ENCODE results near the gene CLRN3. TPM values are rescaled to one million over a fixed set of nuclear protein-coding genes. Genes with fewer than 3 reads are reported as not detected.

Gene CLRN3
- total and polyA plus RNA-seq, 12 donors: 0.29 to 0.61 (median 0.39) TPM; not detected in 9

DNA sequence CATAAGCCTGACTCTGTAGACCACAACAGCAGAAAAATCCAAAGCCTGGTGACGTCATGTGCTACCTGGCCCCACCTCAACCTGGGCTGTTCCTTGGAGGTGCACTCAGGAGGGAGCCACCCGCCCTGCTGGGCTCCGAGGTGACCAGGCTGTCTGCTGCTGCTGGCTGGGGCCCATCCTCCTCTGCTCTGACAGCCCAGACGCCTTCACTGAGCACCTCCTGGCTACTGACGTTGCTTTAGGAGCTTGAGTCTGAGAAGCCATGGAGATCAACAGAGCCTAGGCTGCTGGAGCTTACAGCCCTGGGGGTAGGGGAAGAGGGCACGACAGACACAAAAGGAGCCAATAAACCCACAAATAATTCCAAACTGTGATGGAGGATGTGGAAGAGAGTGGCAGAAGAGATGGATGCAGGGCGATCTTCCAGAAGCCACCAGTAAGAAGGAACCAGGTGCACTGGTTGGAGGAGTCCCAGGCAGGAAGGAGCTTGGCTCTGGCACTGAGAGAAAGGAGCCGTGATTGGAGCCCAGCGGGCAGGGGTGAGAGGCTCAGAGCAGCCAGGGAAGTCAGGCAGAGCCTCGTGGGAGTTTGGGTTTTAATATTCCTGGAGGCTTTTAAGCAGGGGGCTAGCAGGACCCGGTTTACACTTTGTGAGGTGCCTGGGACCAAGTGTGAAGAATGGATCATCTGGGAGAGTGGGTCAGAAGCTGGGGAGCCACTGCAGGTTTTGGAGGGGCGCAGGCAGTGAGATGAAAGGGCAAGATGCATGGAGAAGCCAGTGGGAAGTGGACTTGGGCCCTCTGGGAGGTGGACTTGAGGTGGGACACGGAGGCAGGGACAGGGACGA lies 12.5 kb upstream of the CLRN3 start:
- 85 to 89% (median 88%) methylated on average over 10 to 14 of the region's 14 CpGs for WGBS, 4 donors
- intact Hi-C loops (cut with DNase I): loop anchor here (5.0 kb wide), 1 partner anchor 162 kb away; no protein-coding TSS in a partner anchor
- DNase-seq: peak in 3 of 7 donors; percentile 11 to 37 (median 20)
- Histone ChIP-seq H3K4me3 (no peak overlapping the region), H3K27me3 (no peaks in the 10 kb centered on the region), H3K27ac (no peak overlapping the region), H3K4me1 (replicated peaks in 1 of 2) (peaks cover 22 to 26% of the 10 kb centered on the region in 2 donors), H3K9me3 (replicated peaks in 1 of 3) (no peaks in the 10 kb centered on the region), H3K36me3 (replicated peaks in 1 of 2) (no peaks in the 10 kb centered on the region)
- TF ChIP-seq, protein P1, sequence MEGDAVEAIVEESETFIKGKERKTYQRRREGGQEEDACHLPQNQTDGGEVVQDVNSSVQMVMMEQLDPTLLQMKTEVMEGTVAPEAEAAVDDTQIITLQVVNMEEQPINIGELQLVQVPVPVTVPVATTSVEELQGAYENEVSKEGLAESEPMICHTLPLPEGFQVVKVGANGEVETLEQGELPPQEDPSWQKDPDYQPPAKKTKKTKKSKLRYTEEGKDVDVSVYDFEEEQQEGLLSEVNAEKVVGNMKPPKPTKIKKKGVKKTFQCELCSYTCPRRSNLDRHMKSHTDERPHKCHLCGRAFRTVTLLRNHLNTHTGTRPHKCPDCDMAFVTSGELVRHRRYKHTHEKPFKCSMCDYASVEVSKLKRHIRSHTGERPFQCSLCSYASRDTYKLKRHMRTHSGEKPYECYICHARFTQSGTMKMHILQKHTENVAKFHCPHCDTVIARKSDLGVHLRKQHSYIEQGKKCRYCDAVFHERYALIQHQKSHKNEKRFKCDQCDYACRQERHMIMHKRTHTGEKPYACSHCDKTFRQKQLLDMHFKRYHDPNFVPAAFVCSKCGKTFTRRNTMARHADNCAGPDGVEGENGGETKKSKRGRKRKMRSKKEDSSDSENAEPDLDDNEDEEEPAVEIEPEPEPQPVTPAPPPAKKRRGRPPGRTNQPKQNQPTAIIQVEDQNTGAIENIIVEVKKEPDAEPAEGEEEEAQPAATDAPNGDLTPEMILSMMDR (IDR thresholded peaks at IDR 0.05): no peak
- TF ChIP-seq POLR2A (IDR thresholded peaks at IDR 0.05): no peak

- peak in 1 of 7 donors; percentile 8 for DNase-seq
- TF ChIP-seq, protein P1 (IDR thresholded peaks at IDR 0.05): no peak
- TF ChIP-seq POLR2A (IDR thresholded peaks at IDR 0.05): no peak
- intact Hi-C loops (cut with DNase I): no loop called here
- Histone ChIP-seq H3K27ac (no peak overlapping the region), H3K27me3 (no peaks in the 10 kb centered on the region), H3K4me3 (no peak overlapping the region), H3K36me3 (replicated peaks in 1 of 2) (no peaks in the 10 kb centered on the region), H3K9me3 (replicated peaks in 1 of 3) (no peaks in the 10 kb centered on the region), H3K4me1 (replicated peaks in 1 of 2) (peaks cover 16 to 18% of the 10 kb centered on the region in 2 donors)
- 91 to 92% (median 91%) methylated on average over 5 of the region's 5 CpGs for WGBS, 4 donors
These were observed 11.7 kb upstream of the CLRN3 start for GRCh38 chr10:127904311-127905000.

DNA sequence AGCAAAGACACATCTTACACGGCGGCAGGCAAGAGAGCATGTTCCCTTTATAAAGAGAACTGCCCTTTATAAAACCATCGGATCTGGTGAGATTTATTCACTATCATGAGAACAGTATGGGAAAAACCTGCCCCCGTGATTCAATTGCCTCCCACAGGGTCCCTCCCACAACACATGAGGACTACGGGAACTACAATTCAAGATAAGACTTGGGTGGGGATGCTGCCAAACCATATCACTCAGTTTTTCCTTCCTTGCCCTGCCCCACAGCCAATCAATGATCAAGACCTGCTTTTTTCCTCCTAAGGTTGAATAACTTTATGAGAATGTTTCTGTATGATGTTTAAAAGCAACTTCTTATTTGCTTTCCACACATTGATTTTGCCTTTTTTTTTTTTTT lies 11.0 kb upstream of the CLRN3 start:
- 85 to 89% (median 87%) methylated on average over 5 of the region's 5 CpGs for WGBS, 4 donors
- H3K9me3 ChIP-seq (replicated peaks in 1 of 3): no peaks in the 10 kb centered on the region
- TF ChIP-seq POLR2A (IDR thresholded peaks at IDR 0.05): no peak
- TF ChIP-seq, protein P1 (IDR thresholded peaks at IDR 0.05): no peak
- no peaks in the 10 kb centered on the region for H3K36me3 ChIP-seq (replicated peaks in 1 of 2)
- H3K27ac ChIP-seq: no peak overlapping the region
- intact Hi-C loops (cut with DNase I): no loop called here
- H3K4me1 ChIP-seq (replicated peaks in 1 of 2): peaks cover 11 to 12% of the 10 kb centered on the region in 2 donors
- H3K27me3 ChIP-seq: no peaks in the 10 kb centered on the region
- H3K4me3 ChIP-seq: no peak overlapping the region
- DNase-seq: peak in 1 of 7 donors; percentile 12

DNA sequence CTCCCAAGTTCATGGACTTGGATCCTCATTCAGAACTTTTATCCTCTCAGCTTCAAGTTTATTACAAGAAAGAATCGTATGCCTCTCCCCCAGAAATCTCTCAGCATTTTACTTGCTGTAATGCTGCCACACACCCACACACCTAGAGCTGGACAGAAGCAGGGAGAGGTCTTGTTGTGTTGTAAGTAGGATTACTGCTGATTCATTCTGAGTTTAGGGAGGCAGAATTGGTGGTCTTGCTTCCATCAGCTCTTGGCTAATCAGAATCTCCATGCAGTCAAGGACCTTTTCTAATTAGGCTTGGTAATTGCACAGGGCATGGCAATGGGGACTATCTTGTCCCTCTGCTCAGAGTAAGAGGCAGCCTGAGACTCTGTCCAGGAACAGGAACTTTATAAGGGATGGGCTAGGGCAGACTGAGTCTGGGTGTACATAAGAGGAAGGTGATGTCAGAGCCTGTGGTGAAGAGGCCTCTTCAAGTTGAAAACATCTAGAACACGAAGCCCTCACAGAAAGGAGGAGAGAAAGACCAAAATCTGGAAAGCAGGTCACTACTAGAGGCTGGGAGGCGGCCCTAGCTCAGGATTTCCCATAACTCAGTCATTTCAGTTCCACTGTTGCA lies 7.1 kb upstream of the CLRN3 start:
- Histone ChIP-seq H3K27ac (no peak overlapping the region), H3K27me3 (no peaks in the 10 kb centered on the region), H3K4me1 (replicated peaks in 1 of 2) (no peaks in the 10 kb centered on the region), H3K36me3 (replicated peaks in 1 of 2) (no peaks in the 10 kb centered on the region), H3K9me3 (replicated peaks in 1 of 3) (peaks cover 0 to 6% (median 0%) of the 10 kb centered on the region in 3 donors), H3K4me3 (no peak overlapping the region)
- WGBS, 4 donors: 70 to 86% (median 78%) methylated on average over 3 of the region's 3 CpGs
- intact Hi-C loops (cut with DNase I): no loop called here
- DNase-seq: no peak
- TF ChIP-seq POLR2A (IDR thresholded peaks at IDR 0.05): no peak
- TF ChIP-seq, protein P1 (IDR thresholded peaks at IDR 0.05): no peak
